ENCODE measurements around the gene C19orf47. TPM values are rescaled to one million over a fixed set of nuclear protein-coding genes. Genes with fewer than 3 reads are reported as not detected.

The C19orf47 gene
- total RNA-seq, 4 donors from 2014 or later: 178 to 287 (median 219) TPM

GRCh38 chr19:40362160-40362559 is 14.0 kb upstream of the C19orf47 start:
- H3K36me3 ChIP-seq: peaks cover 0 to 13% of the 10 kb centered on the region in 2 donors
- DNase-seq: no peak
- H3K27me3 ChIP-seq: no peaks in the 10 kb centered on the region
- no peaks in the 10 kb centered on the region for H3K4me1 ChIP-seq
- TF ChIP-seq, protein P1, sequence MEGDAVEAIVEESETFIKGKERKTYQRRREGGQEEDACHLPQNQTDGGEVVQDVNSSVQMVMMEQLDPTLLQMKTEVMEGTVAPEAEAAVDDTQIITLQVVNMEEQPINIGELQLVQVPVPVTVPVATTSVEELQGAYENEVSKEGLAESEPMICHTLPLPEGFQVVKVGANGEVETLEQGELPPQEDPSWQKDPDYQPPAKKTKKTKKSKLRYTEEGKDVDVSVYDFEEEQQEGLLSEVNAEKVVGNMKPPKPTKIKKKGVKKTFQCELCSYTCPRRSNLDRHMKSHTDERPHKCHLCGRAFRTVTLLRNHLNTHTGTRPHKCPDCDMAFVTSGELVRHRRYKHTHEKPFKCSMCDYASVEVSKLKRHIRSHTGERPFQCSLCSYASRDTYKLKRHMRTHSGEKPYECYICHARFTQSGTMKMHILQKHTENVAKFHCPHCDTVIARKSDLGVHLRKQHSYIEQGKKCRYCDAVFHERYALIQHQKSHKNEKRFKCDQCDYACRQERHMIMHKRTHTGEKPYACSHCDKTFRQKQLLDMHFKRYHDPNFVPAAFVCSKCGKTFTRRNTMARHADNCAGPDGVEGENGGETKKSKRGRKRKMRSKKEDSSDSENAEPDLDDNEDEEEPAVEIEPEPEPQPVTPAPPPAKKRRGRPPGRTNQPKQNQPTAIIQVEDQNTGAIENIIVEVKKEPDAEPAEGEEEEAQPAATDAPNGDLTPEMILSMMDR (IDR thresholded peaks at IDR 0.05 in 4 of 5, conservative IDR thresholded peaks at IDR 0.05 in 1 of 5): no peak
- no peak for TF ChIP-seq POLR2A (IDR thresholded peaks at IDR 0.05)
- no peak overlapping the region for H3K27ac ChIP-seq
- no peak for ATAC-seq
- in situ Hi-C loops (cut with MboI; ENCODE audit: low sequenced_read_pairs in 4 of 4) (no loop called here), intact Hi-C loops (cut with DNase I; ENCODE audit: low total_unique reads) (no loop called here)
- no peaks in the 10 kb centered on the region for H3K9me3 ChIP-seq
- no peak overlapping the region for H3K4me3 ChIP-seq

DNA sequence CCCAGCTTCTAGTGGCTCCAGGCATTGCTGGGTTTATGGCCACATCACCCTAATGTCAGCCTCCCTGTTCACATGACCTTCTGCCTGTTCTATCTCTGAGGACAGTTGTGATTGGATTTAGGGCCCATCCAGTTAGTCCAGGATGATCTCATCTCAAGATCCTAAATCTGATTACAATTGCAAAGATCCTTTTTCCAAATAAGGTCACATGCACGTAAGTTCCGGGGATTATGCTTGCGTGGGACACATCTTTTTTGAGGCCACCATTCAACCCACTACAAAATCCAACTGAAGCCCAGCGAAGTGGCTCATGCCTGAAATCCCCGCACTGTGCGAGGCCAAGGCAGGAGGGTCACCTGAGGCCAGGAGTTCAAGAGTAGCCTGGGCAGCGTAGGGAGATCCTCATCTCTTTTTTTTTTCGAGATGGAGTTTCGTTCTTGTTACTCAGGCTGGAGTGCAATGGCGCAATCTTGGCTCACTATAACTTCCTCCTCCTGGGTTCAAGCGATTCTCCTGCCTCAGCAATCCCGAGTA is 12.6 kb upstream of the C19orf47 start:
- in situ Hi-C loops (cut with MboI; ENCODE audit: low sequenced_read_pairs in 4 of 4) (no loop called here), intact Hi-C loops (cut with DNase I; ENCODE audit: low total_unique reads) (no loop called here)
- ATAC-seq (no peak), DNase-seq (no peak)
- H3K36me3 ChIP-seq: peaks cover 0 to 9% of the 10 kb centered on the region in 2 donors
- no peaks in the 10 kb centered on the region for H3K27me3 ChIP-seq
- H3K4me1 ChIP-seq: no peaks in the 10 kb centered on the region
- H3K9me3 ChIP-seq: no peaks in the 10 kb centered on the region
- no peak overlapping the region for H3K27ac ChIP-seq
- no peak overlapping the region for H3K4me3 ChIP-seq
- no peak for TF ChIP-seq POLR2A (IDR thresholded peaks at IDR 0.05)
- TF ChIP-seq, protein P1 (IDR thresholded peaks at IDR 0.05 in 4 of 5, conservative IDR thresholded peaks at IDR 0.05 in 1 of 5): no peak

DNA sequence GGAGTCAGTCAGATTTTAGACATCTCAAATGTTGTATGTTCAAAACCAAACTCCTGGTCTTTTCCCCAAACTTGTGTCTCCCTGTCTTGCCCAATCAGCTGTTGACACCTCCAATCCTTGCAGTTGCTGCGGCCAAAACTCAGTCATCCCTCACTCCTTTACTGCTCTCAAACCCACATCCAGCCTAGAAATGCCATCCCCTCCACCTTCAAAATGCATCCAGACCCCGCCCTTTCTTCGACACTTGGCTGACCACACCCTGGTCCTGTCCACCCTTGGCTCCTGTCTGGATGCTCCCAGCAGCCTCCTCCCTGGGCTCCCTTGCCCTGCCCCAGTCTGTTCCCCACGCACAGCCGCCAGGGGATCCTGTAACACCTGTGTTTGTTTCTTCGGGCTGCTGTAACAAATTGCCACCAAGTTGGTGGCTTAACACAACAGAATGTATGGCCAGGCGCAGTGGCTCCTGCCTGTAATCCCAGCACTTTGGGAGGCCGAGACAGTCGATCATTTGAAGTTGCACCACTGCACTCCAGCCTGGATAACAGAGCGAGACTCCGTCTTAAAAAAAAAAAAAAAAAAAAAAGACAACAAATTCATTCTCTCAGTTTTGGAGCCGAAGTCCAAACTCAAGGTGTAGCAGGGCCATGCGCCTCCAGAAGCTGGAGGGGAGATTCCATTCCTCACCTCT is 12.0 kb upstream of the C19orf47 start:
- intact Hi-C loops (cut with DNase I; ENCODE audit: low total_unique reads) (no loop called here), in situ Hi-C loops (cut with MboI; ENCODE audit: low sequenced_read_pairs in 4 of 4) (no loop called here)
- Histone ChIP-seq H3K27ac (no peak overlapping the region), H3K36me3 (peaks cover 0 to 9% of the 10 kb centered on the region in 2 donors), H3K4me3 (no peak overlapping the region), H3K27me3 (no peaks in the 10 kb centered on the region), H3K9me3 (no peaks in the 10 kb centered on the region), H3K4me1 (no peaks in the 10 kb centered on the region)
- DNase-seq (no peak), ATAC-seq (no peak)
- TF ChIP-seq, protein P1 (IDR thresholded peaks at IDR 0.05 in 4 of 5, conservative IDR thresholded peaks at IDR 0.05 in 1 of 5): no peak
- no peak for TF ChIP-seq POLR2A (IDR thresholded peaks at IDR 0.05)

DNA sequence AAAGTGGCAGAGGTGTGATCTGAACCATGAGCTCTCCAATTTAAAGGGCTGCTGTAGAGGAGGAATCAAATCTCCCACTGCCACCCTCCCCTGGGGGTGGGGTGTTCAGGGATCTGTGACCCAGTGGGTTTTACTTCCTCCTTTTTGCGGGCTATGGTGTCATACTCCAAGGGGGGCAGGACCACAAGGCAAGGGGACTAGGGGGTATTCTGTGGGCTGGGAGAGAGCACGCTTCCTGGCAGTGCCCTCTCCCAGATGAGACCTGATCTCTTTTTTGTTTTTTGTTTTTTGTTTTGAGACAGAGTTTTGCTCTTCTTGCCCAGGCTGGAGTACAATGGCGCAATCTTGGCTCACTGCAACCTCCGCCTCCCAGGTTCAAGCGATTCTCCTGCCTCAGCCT is 10.6 kb upstream of the C19orf47 start:
- H3K27me3 ChIP-seq: no peaks in the 10 kb centered on the region
- intact Hi-C loops (cut with DNase I; ENCODE audit: low total_unique reads) (no loop called here), in situ Hi-C loops (cut with MboI; ENCODE audit: low sequenced_read_pairs in 4 of 4) (no loop called here)
- TF ChIP-seq POLR2A (IDR thresholded peaks at IDR 0.05): no peak
- H3K4me1 ChIP-seq: no peaks in the 10 kb centered on the region
- DNase-seq (no peak), ATAC-seq (no peak)
- H3K4me3 ChIP-seq: no peak overlapping the region
- no peak overlapping the region for H3K27ac ChIP-seq
- H3K9me3 ChIP-seq: no peaks in the 10 kb centered on the region
- H3K36me3 ChIP-seq: peaks cover 0 to 9% of the 10 kb centered on the region in 2 donors

DNA sequence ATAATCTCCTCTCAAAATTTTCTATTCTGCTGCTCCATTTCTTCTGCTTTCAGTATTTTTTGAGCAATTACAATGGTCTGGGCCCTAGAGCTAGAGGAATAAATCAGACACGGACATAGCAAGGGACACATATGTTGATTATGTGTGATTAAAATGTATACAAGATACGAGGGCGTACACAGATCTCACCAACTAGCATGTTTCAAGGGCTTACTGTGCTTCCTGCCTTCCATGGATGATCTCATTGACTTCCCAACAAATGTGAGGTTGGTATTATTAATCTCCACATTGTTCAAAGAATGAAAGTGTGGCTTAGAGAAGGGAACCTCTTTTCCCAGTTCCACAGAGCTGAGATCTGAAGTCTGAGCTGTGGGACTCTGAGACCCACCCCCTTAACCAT is 9.4 kb upstream of the C19orf47 start:
- no peaks in the 10 kb centered on the region for H3K4me1 ChIP-seq
- H3K36me3 ChIP-seq: peaks cover 0 to 9% of the 10 kb centered on the region in 2 donors
- no peaks in the 10 kb centered on the region for H3K9me3 ChIP-seq
- H3K27me3 ChIP-seq: no peaks in the 10 kb centered on the region
- no peak overlapping the region for H3K27ac ChIP-seq
- H3K4me3 ChIP-seq: no peak overlapping the region
- TF ChIP-seq POLR2A (IDR thresholded peaks at IDR 0.05): no peak
- TF ChIP-seq, protein P1 (IDR thresholded peaks at IDR 0.05 in 4 of 5, conservative IDR thresholded peaks at IDR 0.05 in 1 of 5): no peak
- no peak for ATAC-seq
- no peak for DNase-seq
- in situ Hi-C loops (cut with MboI; ENCODE audit: low sequenced_read_pairs in 4 of 4) (no loop called here), intact Hi-C loops (cut with DNase I; ENCODE audit: low total_unique reads) (no loop called here)
